Tibial nerve (tissue), 4 donors: Measurements from ENCODE around the gene PRUNE2. TPM values are rescaled to one million over a fixed set of nuclear protein-coding genes. Genes with fewer than 3 reads are reported as not detected.

Experiments used
- DNase-seq, 2 donors: peaks; one replicate each; pipeline ENCODE4 v3.0.0-alpha.2; 2019; ENCODE audit warnings: low spot score in 2 of 2
- H3K27ac ChIP-seq, 4 donors: fragments of 200-600 bp; sonication (generic) in 3 of 4; one replicate each; pipeline ENCODE4 v1.5.1; 2017 to 2019; ENCODE audit warnings: mild to moderate bottlenecking in 1 of 4
- H3K27me3 ChIP-seq, 2 donors: fragments of 200-600 bp; sonication (generic) in 1 of 2; one replicate each; pipeline versions ENCODE4 v1.5.1 to v1.6.0; 2017 to 2019
- H3K36me3 ChIP-seq, 3 donors: fragments of 200-600 bp; sonication (generic); one replicate each; pipeline ENCODE4 v1.5.1; 2018 to 2019
- H3K4me1 ChIP-seq, 4 donors: fragments of 200-600 bp; sonication (generic) in 3 of 4; one replicate each; pipeline ENCODE4 v1.5.1; 2017 to 2019
- H3K4me3 ChIP-seq, 4 donors: fragments of 200-600 bp; sonication (generic) in 3 of 4; one replicate each; pipeline ENCODE4 v1.5.1; 2017 to 2019; ENCODE audit warnings: mild to moderate bottlenecking in 1 of 4, moderate library complexity in 1 of 4
- H3K9me3 ChIP-seq, 4 donors: fragments of 200-600 bp; sonication (generic) in 3 of 4; one replicate each; pipeline ENCODE4 v1.5.1; 2017 to 2019
- CTCF ChIP-seq, 5 experiments: fragments of 200-600 bp in 3 of 5; fragments of 450-650 bp in 2 of 5; sonication (generic) in 3 of 5; IDR thresholded peaks; one replicate each; pipeline ENCODE4 v1.5.1; 2016 to 2019; ENCODE audit warnings: antibody characterized with exemption in 5 of 5, mild to moderate bottlenecking in 3 of 5, moderate library complexity in 2 of 5
- EP300 ChIP-seq, 2 donors: sonication (generic); formaldehyde crosslinking; IDR thresholded peaks; one replicate each; pipeline ENCODE4 v1.6.1; 2017; ENCODE audit warnings: antibody characterized with exemption in 2 of 2, mild to moderate bottlenecking in 1 of 2
- POLR2A ChIP-seq, 2 donors: fragments of 450-650 bp; IDR thresholded peaks; one replicate each; pipeline ENCODE4 v1.6.1; 2017; ENCODE audit warnings: antibody characterized with exemption in 2 of 2, mild to moderate bottlenecking in 2 of 2, moderate library complexity in 2 of 2
- WGBS, 2 donors: methylation state at CpG; one replicate each; pipeline ENCODE4 v1.1.5; 2018; 5-methylcytosine and 5-hydroxymethylcytosine counted together
- total RNA-seq, 4 donors: library from RNA; depleted of rRNA; stranded (reverse); fragments of >200 nt; gene quantifications; one replicate each; pipeline ENCODE4 v1.1.0, GENCODE V29; 2016

PRUNE2 gene
- total RNA-seq, 4 donors from 2014 or later: 23.2 to 50.4 (median 24.2) TPM

GRCh38 chr9:76932757-76933156, 26.8 kb upstream of the PRUNE2 start:
- H3K9me3 ChIP-seq: no peaks in the 10 kb centered on the region
- WGBS, 2 donors: 83 to 85% methylated on average over 2 of the region's 2 CpGs
- H3K27me3 ChIP-seq: no peaks in the 10 kb centered on the region
- H3K4me3 ChIP-seq: no peak overlapping the region
- H3K27ac ChIP-seq: no peak overlapping the region
- DNase-seq: no peak
- H3K4me1 ChIP-seq: no peaks in the 10 kb centered on the region
- no peak for TF ChIP-seq EP300 (IDR thresholded peaks at IDR 0.05)
- no peak for TF ChIP-seq CTCF (IDR thresholded peaks at IDR 0.05)
- TF ChIP-seq POLR2A (IDR thresholded peaks at IDR 0.05): no peak
- no peaks in the 10 kb centered on the region for H3K36me3 ChIP-seq

- TF ChIP-seq POLR2A (IDR thresholded peaks at IDR 0.05) (no peak), CTCF (IDR thresholded peaks at IDR 0.05) (no peak), EP300 (IDR thresholded peaks at IDR 0.05) (no peak)
- no peaks in the 10 kb centered on the region for H3K36me3 ChIP-seq
- no peaks in the 10 kb centered on the region for H3K4me1 ChIP-seq
- no peak for DNase-seq
- 44 to 60% methylated on average over 1 of the region's 1 CpG for WGBS, 2 donors
- no peak overlapping the region for H3K27ac ChIP-seq
- no peak overlapping the region for H3K4me3 ChIP-seq
- no peaks in the 10 kb centered on the region for H3K9me3 ChIP-seq
- no peaks in the 10 kb centered on the region for H3K27me3 ChIP-seq
Measured at GRCh38 chr9:76932265-76932664, 26.4 kb upstream of the PRUNE2 start.

GRCh38 chr9:76927540-76928240, 21.8 kb upstream of the PRUNE2 start:
- no peak overlapping the region for H3K4me3 ChIP-seq
- H3K27ac ChIP-seq: no peak overlapping the region
- H3K27me3 ChIP-seq: no peaks in the 10 kb centered on the region
- TF ChIP-seq CTCF (IDR thresholded peaks at IDR 0.05) (no peak), EP300 (IDR thresholded peaks at IDR 0.05) (no peak), POLR2A (IDR thresholded peaks at IDR 0.05) (no peak)
- H3K36me3 ChIP-seq: no peaks in the 10 kb centered on the region
- no peaks in the 10 kb centered on the region for H3K4me1 ChIP-seq
- DNase-seq: no peak
- 86 to 87% methylated on average over 5 of the region's 5 CpGs for WGBS, 2 donors
- peaks cover 0 to 17% (median 0%) of the 10 kb centered on the region in 4 donors for H3K9me3 ChIP-seq

- no peaks in the 10 kb centered on the region for H3K4me1 ChIP-seq
- H3K27ac ChIP-seq: no peak overlapping the region
- no peak overlapping the region for H3K4me3 ChIP-seq
- 91 to 92% methylated on average over 6 of the region's 6 CpGs for WGBS, 2 donors
- H3K9me3 ChIP-seq: peaks cover 0 to 17% (median 0%) of the 10 kb centered on the region in 4 donors
- H3K27me3 ChIP-seq: no peaks in the 10 kb centered on the region
- no peak for DNase-seq
- TF ChIP-seq POLR2A (IDR thresholded peaks at IDR 0.05): no peak
- no peak for TF ChIP-seq CTCF (IDR thresholded peaks at IDR 0.05)
- H3K36me3 ChIP-seq: no peaks in the 10 kb centered on the region
Measured at GRCh38 chr9:76926846-76927245, 20.9 kb upstream of the PRUNE2 start.

- DNase-seq: no peak
- no peaks in the 10 kb centered on the region for H3K4me1 ChIP-seq
- H3K27me3 ChIP-seq: no peaks in the 10 kb centered on the region
- TF ChIP-seq CTCF (IDR thresholded peaks at IDR 0.05): no peak
- TF ChIP-seq EP300 (IDR thresholded peaks at IDR 0.05): peak in 1 of 2 donors; percentile 35
- 26 to 45% methylated on average over 4 of the region's 4 CpGs for WGBS, 2 donors
- H3K4me3 ChIP-seq: no peak overlapping the region
- H3K9me3 ChIP-seq: peaks cover 0 to 17% (median 0%) of the 10 kb centered on the region in 4 donors
- H3K27ac ChIP-seq: no peak overlapping the region
- H3K36me3 ChIP-seq: no peaks in the 10 kb centered on the region
Measured at GRCh38 chr9:76926324-76926741, 20.4 kb upstream of the PRUNE2 start.
